ENCODE data around the gene KYNU.
"Not testable (repeated sequence)": the region's sequence is repeated elsewhere in the genome, so short reads cannot be mapped to it uniquely, and the experiment has no call there.

Gene KYNU

GRCh38 chr2:142926445-142926844 lies 49.0 kb downstream of the KYNU start:
- DNase-seq, result no peak

- DNase-seq, result no peak
Measured at GRCh38 chr2:142930835-142931398, 53.5 kb downstream of the KYNU start.

GRCh38 chr2:142933916-142934315 lies 56.5 kb downstream of the KYNU start:
- DNase-seq, result no peak

- no peak for DNase-seq
Measured at GRCh38 chr2:142935563-142936089, 58.2 kb downstream of the KYNU start.

- no peak for DNase-seq
Measured at GRCh38 chr2:142936629-142937028, 59.2 kb downstream of the KYNU start.

- no peak for DNase-seq
Measured at GRCh38 chr2:142937347-142937746, 59.9 kb downstream of the KYNU start.

- no peak for DNase-seq
Measured at GRCh38 chr2:142938240-142938639, 60.8 kb downstream of the KYNU start.

- DNase-seq, result no peak
Measured at GRCh38 chr2:142940606-142941223, 63.3 kb downstream of the KYNU start.

GRCh38 chr2:142942690-142943089 lies 65.2 kb downstream of the KYNU start:
- DNase-seq, result no peak

GRCh38 chr2:142944264-142944663 lies 66.8 kb downstream of the KYNU start:
- no peak for DNase-seq

- no peak for DNase-seq
Measured at GRCh38 chr2:142944721-142945120, 67.3 kb downstream of the KYNU start.

GRCh38 chr2:142946941-142947340 lies 69.5 kb downstream of the KYNU start:
- no peak for DNase-seq

- DNase-seq, result not testable (repeated sequence)
Measured at GRCh38 chr2:142948723-142949122, 71.3 kb downstream of the KYNU start.

- DNase-seq, result not testable (repeated sequence)
Measured at GRCh38 chr2:142950323-142950722, 72.9 kb downstream of the KYNU start.

- DNase-seq, result no peak
Measured at GRCh38 chr2:142951190-142952007, 73.9 kb downstream of the KYNU start.

- DNase-seq, result no peak
Measured at GRCh38 chr2:142952018-142952417, 74.6 kb downstream of the KYNU start.

GRCh38 chr2:142952793-142953494 lies 75.5 kb downstream of the KYNU start:
- no peak for DNase-seq

- no peak for DNase-seq
Measured at GRCh38 chr2:142954493-142954892, 77.0 kb downstream of the KYNU start.

GRCh38 chr2:142957144-142957543 lies 79.7 kb downstream of the KYNU start:
- DNase-seq, result no peak

GRCh38 chr2:142961202-142961601 lies 83.7 kb downstream of the KYNU start:
- DNase-seq, result no peak

- DNase-seq, result no peak
Measured at GRCh38 chr2:142965443-142965842, 88.0 kb downstream of the KYNU start.

GRCh38 chr2:142966284-142966683 lies 88.8 kb downstream of the KYNU start:
- no peak for DNase-seq

GRCh38 chr2:142967060-142967459 lies 89.6 kb downstream of the KYNU start:
- no peak for DNase-seq

Measured in activated effector memory CD4-positive, alpha-beta T cell treated with anti-CD3 and anti-CD28 coated beads, Interleukin-2, amount 50 U/mL, for 16 hours (primary cell).